Liver (tissue), 9 donors: ENCODE measurements around the gene NCK2. TPM values are rescaled to one million over a fixed set of nuclear protein-coding genes. Genes with fewer than 3 reads are reported as not detected.
A peak's percentile ranks its signal among the peaks of the same experiment; 100 is the strongest.

Experiments used
- DNase-seq: peaks from one replicate; pipeline ENCODE4 v3.0.0-alpha.2; 2017; ENCODE audit warnings: low spot score
- H3K27ac ChIP-seq, 2 donors: one replicate each; pipeline ENCODE4 v1.7.0; 2013; ENCODE audit warnings: inconsistent platforms in 2 of 2, low read length in 2 of 2, control low read depth in 1 of 2, low read depth in 1 of 2, mild to moderate bottlenecking in 1 of 2
- H3K27me3 ChIP-seq, 4 donors: one replicate each; pipeline versions ENCODE4 v1.6.1 to v1.7.0; 2013; ENCODE audit warnings: low read length in 3 of 4, inconsistent platforms in 1 of 4, mild to moderate bottlenecking in 1 of 4, moderate library complexity in 1 of 4; ENCODE audit not compliant: control insufficient read depth in 4 of 4, insufficient read depth in 4 of 4
- H3K36me3 ChIP-seq, 4 donors: one replicate each; pipeline versions ENCODE4 v1.6.1 to v1.7.0; 2013; ENCODE audit warnings: low read length in 3 of 4, mild to moderate bottlenecking in 3 of 4, low read depth in 1 of 4, moderate library complexity in 1 of 4; ENCODE audit not compliant: control insufficient read depth in 4 of 4, insufficient read depth in 3 of 4
- H3K4me1 ChIP-seq, 4 donors: one replicate each; pipeline versions ENCODE4 v1.6.1 to v1.7.0; 2013; ENCODE audit warnings: low read length in 3 of 4, mild to moderate bottlenecking in 3 of 4, moderate library complexity in 1 of 4; ENCODE audit not compliant: control insufficient read depth in 4 of 4, insufficient read depth in 4 of 4
- H3K4me3 ChIP-seq, 3 donors: one replicate each; pipeline versions ENCODE4 v1.6.1 to v1.7.0; 2013; ENCODE audit warnings: low read length in 3 of 3, control low read depth in 1 of 3, low read depth in 1 of 3, mild to moderate bottlenecking in 1 of 3
- H3K9ac ChIP-seq, 2 donors: one replicate each; pipeline ENCODE4 v1.7.0; 2013; ENCODE audit warnings: low read length in 2 of 2, mild to moderate bottlenecking in 2 of 2, moderate library complexity in 2 of 2, control low read depth in 1 of 2, low read depth in 1 of 2
- H3K9me3 ChIP-seq, 4 donors: one replicate each; pipeline versions ENCODE4 v1.6.1 to v1.7.0; 2013; ENCODE audit warnings: low read length in 3 of 4; ENCODE audit not compliant: control insufficient read depth in 4 of 4
- EGR1 ChIP-seq, 2 donors: IDR thresholded peaks; 2 replicates each; pipeline ENCODE4 v1.6.1; 2016 to 2018; ENCODE audit warnings: antibody characterized with exemption in 2 of 2, low read depth in 2 of 2
- FOXA1 ChIP-seq: IDR thresholded peaks from 2 replicates; pipeline ENCODE4 v1.6.1; 2016; ENCODE audit warnings: antibody characterized with exemption
- FOXA2 ChIP-seq: IDR thresholded peaks from 2 replicates; pipeline ENCODE4 v1.6.1; 2016; ENCODE audit warnings: antibody characterized with exemption
- GABPA ChIP-seq, 2 donors: IDR thresholded peaks in 1 of 2; conservative IDR thresholded peaks in 1 of 2; 2 replicates each; pipeline ENCODE4 v1.6.1; 2016; ENCODE audit warnings: antibody characterized with exemption in 2 of 2, mild to moderate bottlenecking in 1 of 2, moderate library complexity in 1 of 2
- HNF4A ChIP-seq, 2 donors: conservative IDR thresholded peaks; 2 replicates each; pipeline ENCODE4 v1.6.1; 2016; ENCODE audit warnings: antibody characterized with exemption in 2 of 2, mild to moderate bottlenecking in 2 of 2
- JUND ChIP-seq, 2 donors: IDR thresholded peaks; 2 replicates each; pipeline ENCODE4 v1.6.1; 2016; ENCODE audit warnings: antibody characterized with exemption in 2 of 2
- MAX ChIP-seq: IDR thresholded peaks from 2 replicates; pipeline ENCODE4 v1.6.1; 2016; ENCODE audit warnings: antibody characterized with exemption
- NR2F2 ChIP-seq: IDR thresholded peaks from 2 replicates; pipeline ENCODE4 v1.6.1; 2016; ENCODE audit warnings: antibody characterized with exemption
- RAD21 ChIP-seq, 2 donors: IDR thresholded peaks; 2 replicates each; pipeline ENCODE4 v1.6.1; 2016; ENCODE audit warnings: antibody characterized with exemption in 2 of 2, mild to moderate bottlenecking in 2 of 2
- TAF1 ChIP-seq: conservative IDR thresholded peaks from 2 replicates; pipeline ENCODE4 v1.6.1; 2016; ENCODE audit warnings: antibody characterized with exemption, mild to moderate bottlenecking
- YY1 ChIP-seq: IDR thresholded peaks from 2 replicates; pipeline ENCODE4 v1.6.1; 2016; ENCODE audit warnings: antibody characterized with exemption, mild to moderate bottlenecking
- WGBS: extraction: QIAGEN DNeasy Blood & Tissue Kit; methylation state at CpG from one replicate; pipeline ENCODE4 v1.1.7; 2013; 5-methylcytosine and 5-hydroxymethylcytosine counted together
- polyA plus RNA-seq, 2 donors: library from polyadenylated mRNA; stranded (reverse) in 1 of 2; unstranded in 1 of 2; fragments of 200-250 nt in 1 of 2; fragments of >200 nt in 1 of 2; fragmentation: Nextera tagmentation in 1 of 2; extraction: Ambion mirVana in 1 of 2; gene quantifications; one replicate each; pipeline versions ENCODE4 v1.2.1 to v1.2.3, GENCODE V29; 2013 to 2015
- total RNA-seq, 2 donors: library from RNA; depleted of rRNA; stranded (reverse); fragments of >200 nt; gene quantifications; one replicate each; pipeline ENCODE4 v1.2.3, GENCODE V29; 2014
- donor health status: healthy.
- donor health status: healthy.
- donor health status: healthy.
- donor health status: healthy.
- donor health status: healthy.

Gene NCK2
- total and polyA plus RNA-seq, 4 donors = 3.4 to 15.0 (median 10.7) TPM

- 86% methylated on average over 5 of the region's 5 CpGs for WGBS
- DNase-seq = no peak
- H3K4me1 ChIP-seq = peaks cover 0 to 6% (median 0%) of the 10 kb centered on the region in 4 donors
- H3K27me3 ChIP-seq = no peaks in the 10 kb centered on the region
- H3K9ac ChIP-seq = no peak overlapping the region
- H3K27ac ChIP-seq = no peak overlapping the region
- no peaks in the 10 kb centered on the region for H3K9me3 ChIP-seq
- TF ChIP-seq HNF4A (conservative IDR thresholded peaks at IDR 0.05) = no peak
- TF ChIP-seq FOXA1 = no peak
- TF ChIP-seq JUND (IDR thresholded peaks at IDR 0.05) = no peak
- no peaks in the 10 kb centered on the region for H3K36me3 ChIP-seq
- H3K4me3 ChIP-seq = no peak overlapping the region
Measured at GRCh38 chr2:105779394-105779793, 34.7 kb downstream of the NCK2 start.

- Histone ChIP-seq H3K27me3 (no peaks in the 10 kb centered on the region), H3K9ac (no peak overlapping the region), H3K4me1 (peaks cover 0 to 6% (median 0%) of the 10 kb centered on the region in 4 donors), H3K4me3 (no peak overlapping the region), H3K9me3 (no peaks in the 10 kb centered on the region), H3K36me3 (no peaks in the 10 kb centered on the region), H3K27ac (no peak overlapping the region)
- TF ChIP-seq EGR1 (IDR thresholded peaks at IDR 0.05; ENCODE audit: low read depth in 2 of 2) (no peak), MAX (no peak), YY1 (no peak), TAF1 (no peak), NR2F2 (no peak)
- no peak for DNase-seq
- 85% methylated on average over 5 of the region's 5 CpGs for WGBS
Measured at GRCh38 chr2:105780606-105781005, 35.9 kb downstream of the NCK2 start.

GRCh38 chr2:105781274-105781978 is 36.7 kb downstream of the NCK2 start:
- peaks cover 0 to 2% (median 0%) of the 10 kb centered on the region in 4 donors for H3K4me1 ChIP-seq
- no peak overlapping the region for H3K9ac ChIP-seq

GRCh38 chr2:105782123-105782522 is 37.4 kb downstream of the NCK2 start:
- TF ChIP-seq FOXA2 = no peak
- peak; percentile 35 to 63 for TF ChIP-seq RAD21 (IDR thresholded peaks at IDR 0.05)
- TF ChIP-seq MAX = no peak
- H3K27me3 ChIP-seq = no peaks in the 10 kb centered on the region
- 98% methylated on average over 6 of the region's 6 CpGs for WGBS
- no peaks in the 10 kb centered on the region for H3K36me3 ChIP-seq
- peaks cover 0 to 5% (median 1%) of the 10 kb centered on the region in 4 donors for H3K4me1 ChIP-seq
- H3K9ac ChIP-seq = no peak overlapping the region
- DNase-seq = no peak
- H3K9me3 ChIP-seq = no peaks in the 10 kb centered on the region
- no peak overlapping the region for H3K4me3 ChIP-seq
- no peak overlapping the region for H3K27ac ChIP-seq

More at GRCh38 chr2:105781274-105781978, 36.7 kb downstream of the NCK2 start:
- Histone ChIP-seq H3K27ac (no peak overlapping the region), H3K4me3 (no peak overlapping the region), H3K9me3 (no peaks in the 10 kb centered on the region), H3K36me3 (no peaks in the 10 kb centered on the region), H3K27me3 (no peaks in the 10 kb centered on the region)
- no peak for DNase-seq
- TF ChIP-seq GABPA (IDR thresholded peaks at IDR 0.05 in 1 of 2, conservative IDR thresholded peaks at IDR 0.05 in 1 of 2) (no peak), NR2F2 (peak; percentile 38)
- WGBS = 80% methylated on average over 10 of the region's 10 CpGs
